Hepatic stellate cell (primary cell): ENCODE results near the gene ZBTB3.
"Not testable (repeated sequence)": the region's sequence is repeated elsewhere in the genome, so short reads cannot be mapped to it uniquely, and the experiment has no call there.

Experiments used
- DNase-seq: peaks from one replicate; pipeline ENCODE4 v3.0.0; 2011; ENCODE audit warnings: low spot score

ZBTB3 gene

DNA sequence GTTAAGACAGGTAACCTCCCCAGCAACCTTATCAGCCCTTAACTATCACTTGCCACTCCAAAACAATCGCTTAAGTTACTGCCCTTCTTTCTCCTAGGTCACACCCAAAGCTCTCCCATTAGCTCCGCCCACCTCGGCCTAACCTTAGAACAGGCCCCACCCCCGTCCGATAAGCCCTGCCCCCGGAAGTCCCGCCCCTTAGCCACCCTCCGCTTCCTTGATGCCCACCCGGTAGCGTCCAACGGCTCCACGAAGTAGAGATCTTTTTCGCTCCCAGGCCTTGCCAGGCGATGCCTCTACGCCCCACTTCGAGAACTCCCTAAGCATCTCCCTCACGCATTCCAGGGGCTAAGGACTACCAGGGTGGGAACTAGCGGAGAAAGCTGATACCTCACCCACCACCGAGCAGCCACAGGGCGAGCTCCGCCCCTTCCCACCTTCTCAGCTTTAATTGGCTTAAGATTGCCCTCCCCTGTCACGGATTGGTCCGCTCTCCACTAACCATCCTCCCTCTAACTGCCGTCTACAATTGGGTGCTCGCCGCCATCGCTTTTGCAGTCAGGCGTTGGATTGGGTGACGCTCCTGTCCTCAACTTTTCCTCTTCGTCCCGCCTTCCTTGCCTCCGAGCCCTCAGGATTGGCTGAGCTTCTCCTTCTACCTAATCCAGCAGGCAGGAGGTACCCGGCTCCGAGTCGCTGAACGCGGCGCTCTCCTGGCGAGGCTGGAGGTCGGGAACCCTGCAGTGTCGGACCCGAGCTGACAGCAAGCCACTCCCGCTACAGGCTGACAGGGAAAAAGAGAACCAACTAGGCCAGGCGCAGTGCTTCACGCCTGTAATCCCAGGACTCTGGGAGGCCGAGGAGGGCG lies at the start of gene ZBTB3:
ZBTB3 (minus strand) TSS at position 425 of the 868 bp plus-strand sequence. CDS start 496 bp downstream, outside the sequence.
- peak; percentile 98 for DNase-seq

DNA sequence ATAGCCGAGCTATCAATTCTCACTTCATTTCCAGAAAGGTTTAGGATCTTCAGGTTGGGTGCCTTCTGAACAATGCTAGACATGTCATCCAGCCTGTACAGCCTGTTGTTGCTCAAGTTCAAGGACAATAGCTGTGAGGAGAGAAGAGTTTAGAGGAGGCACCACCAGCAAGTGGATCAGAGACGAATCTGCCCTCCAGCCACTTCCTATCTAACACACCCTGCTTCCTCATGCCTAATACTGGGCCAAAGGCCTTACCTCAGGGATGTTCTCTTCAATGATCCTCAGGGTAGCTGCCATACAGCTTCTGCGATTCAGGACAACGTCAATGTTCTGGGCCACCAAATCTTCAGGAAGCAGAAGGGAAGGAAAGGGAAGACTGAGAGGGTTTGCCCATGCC lies 47.1 kb upstream of the ZBTB3 start:
- no peak for DNase-seq

DNA sequence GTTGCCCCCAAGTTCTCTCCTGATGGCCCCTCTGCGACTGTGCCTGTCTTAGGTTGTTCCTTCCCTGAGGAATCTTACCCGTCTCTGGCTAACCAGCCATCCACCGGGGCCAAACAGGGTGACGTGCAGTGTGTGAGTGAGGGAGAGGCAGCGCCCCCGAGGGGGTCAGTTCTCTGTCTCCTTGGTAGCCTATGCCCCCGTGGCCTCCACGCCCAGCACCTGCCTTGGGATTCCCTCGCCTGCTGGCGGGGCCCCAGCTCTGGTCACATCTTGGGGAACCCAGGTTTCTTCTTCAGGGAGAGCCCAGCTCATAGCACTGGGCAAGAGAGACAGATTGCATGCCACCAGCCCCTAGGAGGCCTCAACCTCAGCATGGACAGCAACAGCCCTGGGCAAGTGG lies 45.5 kb upstream of the ZBTB3 start:
- DNase-seq = no peak

DNA sequence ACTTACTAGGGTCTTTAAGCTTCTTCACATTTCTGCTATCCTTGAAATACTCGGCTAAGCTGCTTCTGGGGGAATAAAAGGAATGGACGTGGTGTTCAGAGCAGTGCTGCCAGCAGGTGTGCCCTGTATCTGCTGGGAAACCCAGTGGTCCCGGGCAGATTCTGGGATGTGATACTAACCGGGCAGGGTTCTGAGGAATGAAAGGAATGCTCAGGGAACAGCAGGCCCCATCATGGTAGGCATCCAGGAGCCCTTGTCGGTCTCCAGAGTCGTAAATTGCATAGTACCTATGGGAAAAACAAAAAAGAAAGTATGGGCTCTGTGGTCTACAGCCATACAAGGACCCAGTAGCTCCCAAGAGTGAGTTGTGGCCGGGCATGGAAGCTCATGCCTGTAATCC lies 42.3 kb upstream of the ZBTB3 start:
- no peak for DNase-seq

DNA sequence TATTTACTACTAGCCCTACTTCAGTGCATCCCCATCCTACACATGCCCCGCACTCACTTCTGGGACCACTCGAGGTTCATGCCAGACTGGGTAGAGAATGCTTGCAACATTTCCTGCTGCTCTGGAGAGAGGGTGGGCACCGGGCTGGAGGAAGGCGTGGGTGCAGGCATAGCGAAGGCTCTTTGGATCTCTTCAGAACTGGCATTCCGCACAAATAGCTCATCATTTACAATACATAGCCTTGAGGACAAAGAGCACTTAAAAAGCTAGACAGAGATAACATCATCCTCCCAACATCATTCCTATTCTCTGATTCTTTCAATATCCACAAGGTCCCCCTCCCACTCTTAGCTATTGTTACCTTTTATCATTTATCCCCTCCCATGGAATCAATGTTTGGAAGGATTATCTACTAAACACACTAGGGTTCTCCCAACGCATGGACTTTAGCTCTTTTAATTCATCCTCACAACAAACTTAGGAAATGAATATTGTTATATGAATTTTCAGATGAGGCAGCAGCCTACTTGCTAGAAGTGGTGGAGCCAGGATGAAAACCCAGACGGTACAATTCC lies 40.3 kb upstream of the ZBTB3 start:
- no peak for DNase-seq

DNA sequence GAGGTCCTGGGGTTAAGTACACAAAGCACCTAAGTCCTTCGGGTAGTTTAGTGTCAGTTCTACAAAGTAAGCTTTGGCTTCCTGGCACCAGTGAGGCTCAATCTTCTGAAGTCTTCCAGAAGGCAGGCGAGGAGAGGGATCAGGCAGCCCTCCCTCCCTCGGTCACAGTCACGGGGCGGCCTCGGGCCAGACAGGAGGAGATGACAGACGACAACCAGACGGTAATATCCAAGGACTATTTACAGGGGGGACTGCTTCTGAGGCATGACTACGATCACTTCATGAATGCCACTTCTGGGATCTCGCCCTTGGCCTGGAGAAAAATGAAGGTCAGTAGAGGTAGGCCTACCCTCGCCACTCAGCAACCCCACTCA lies 38.2 kb upstream of the ZBTB3 start:
- no peak for DNase-seq

DNA sequence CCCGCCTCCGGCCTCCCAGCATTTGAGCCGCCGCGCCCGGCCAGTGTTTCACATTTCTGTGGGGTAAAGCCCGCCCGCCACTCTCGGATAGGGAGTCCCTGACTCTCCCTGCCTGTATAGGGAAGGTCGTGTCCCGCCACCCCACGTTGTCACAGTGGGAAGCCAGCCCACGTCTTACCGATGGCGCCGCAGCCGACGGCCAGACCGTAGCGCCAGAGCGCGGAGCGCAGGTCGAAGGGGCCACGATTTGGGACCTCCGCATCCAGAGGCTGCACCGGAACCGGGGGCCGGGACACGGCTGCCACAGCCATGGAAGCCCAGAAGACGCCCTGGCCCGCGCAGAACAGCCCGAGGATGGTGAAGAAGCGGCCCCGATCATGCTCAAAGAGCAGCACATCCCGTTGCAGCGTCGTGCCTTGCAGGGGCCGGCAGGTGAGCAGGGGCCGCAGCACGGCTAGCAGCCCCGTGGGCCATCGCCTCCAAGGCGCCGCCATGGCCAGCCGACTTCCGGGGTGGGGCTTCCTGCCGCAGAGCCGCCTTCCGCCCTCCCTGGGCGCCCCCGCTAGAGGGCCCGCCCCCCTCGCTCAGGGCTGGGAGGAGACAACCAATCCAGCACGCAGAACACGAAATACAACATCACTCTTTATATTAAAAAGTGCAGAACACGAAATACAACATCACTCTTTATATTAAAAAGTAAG lies 37.7 kb upstream of the ZBTB3 start, which contains the start of gene TMEM223:
TMEM223 (minus strand) TSS at position 506 of the 701 bp plus-strand sequence; CDS start at position 494, 12 bp downstream.
- peak; percentile 91 for DNase-seq

DNA sequence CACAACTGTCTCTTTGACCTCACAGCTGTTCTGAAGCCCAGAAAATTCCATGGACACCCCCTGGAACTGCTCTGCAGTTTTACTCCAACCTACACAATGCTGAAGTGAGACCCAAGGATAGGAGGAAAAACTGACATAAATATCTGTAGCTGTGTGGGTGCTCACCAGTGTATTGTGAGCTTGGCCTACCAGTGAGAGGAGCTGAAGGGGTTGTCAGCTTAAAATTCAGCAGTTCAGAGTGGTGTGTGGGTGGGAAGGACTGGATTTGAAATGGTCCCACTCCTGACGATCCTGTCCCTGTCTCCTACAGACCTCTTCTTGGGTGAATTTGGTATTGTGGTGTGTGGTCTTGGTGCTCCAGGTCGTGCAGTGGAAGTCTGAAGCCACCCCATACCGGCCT lies 35.6 kb upstream of the ZBTB3 start:
- DNase-seq = no peak

DNA sequence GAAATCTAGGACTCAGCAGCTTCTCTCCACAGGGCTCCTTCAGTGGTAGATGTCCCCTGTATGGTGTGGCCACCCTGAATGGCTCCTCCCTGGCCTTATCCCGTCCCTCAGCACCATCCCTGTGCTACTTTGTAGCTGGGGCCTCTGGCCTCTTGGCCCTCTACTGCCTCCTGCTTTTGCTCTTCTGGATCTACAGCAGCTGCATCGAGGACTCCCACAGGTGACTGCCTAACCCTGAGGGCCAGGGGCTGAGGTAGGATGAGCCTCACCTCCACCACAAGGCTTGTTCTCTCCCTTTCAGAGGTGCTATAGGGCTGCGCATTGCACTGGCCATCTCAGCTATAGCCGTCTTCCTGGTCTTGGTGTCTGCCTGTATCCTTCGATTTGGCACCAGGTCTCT lies 35.0 kb upstream of the ZBTB3 start:
- no peak for DNase-seq

DNA sequence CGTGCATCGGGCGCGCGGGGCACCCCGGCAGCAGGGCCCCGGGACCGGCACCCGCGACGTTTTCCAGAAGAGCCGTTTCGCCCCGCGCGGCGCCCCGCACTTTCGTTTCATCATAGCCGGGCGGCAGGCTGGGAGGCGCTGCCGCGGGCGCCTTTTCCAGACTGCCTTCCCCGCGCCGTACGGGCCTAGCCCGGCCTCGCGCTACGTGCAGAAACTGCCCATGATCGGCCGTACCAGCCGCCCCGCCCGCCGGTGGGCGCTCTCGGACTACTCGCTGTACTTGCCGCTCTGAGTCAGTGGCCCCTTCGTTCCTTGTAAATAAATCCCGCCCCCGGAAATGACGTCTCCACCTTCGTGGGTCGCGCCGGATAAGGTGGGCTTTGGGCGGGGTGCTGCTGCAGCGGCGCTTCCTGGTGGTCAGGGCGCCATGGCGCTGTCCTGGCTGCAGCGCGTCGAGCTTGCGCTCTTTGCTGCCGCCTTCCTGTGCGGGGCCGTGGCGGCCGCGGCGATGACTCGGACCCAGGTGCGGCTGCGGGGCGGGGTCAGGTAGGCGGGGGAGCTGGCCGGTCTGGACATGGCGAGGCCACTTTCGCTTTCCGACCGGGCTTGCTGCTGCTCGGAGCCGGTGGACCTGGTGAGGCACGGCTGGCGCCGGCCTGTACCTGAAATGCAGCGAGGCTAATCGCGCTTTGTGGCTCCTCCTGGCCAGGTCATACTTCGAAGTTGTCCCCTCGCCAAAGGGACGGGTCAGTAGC lies 33.2 kb upstream of the ZBTB3 start, which contains the start of gene TMEM179B:
TMEM179B (plus strand) TSS at position 398 of the 755 bp plus-strand sequence; CDS start at position 428, 30 bp downstream.
- DNase-seq = peak; percentile 97

DNA sequence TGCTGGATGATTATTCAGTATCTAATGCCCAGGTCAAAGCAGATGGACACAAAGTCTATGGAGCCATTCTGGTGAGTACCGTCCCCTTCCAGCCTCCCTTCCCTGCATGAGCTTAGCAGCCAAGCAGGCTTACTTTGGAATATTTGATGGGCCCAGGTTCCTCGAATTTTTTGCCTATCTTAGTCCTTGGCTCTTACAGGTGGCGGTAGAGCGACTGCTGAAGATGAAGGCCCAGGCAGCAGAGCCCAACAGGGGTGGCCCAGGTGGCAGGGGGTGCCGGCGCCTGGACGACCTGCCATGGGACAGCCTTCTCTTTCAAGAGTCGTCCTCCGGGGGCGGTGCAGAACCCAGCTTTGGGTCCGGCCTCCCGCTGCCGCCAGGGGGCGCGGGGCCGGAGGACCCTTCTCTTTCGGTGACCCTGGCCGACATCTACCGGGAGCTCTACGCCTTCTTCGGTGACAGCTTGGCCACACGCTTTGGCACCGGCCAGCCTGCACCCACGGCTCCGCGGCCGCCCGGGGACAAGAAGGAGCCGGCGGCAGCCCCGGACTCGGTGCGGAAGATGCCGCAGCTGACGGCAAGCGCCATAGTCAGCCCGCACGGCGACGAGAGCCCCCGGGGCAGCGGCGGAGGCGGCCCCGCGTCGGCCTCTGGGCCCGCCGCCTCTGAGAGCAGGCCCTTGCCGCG lies 32.5 kb upstream of the ZBTB3 start:
- DNase-seq = peak; percentile 94

DNA sequence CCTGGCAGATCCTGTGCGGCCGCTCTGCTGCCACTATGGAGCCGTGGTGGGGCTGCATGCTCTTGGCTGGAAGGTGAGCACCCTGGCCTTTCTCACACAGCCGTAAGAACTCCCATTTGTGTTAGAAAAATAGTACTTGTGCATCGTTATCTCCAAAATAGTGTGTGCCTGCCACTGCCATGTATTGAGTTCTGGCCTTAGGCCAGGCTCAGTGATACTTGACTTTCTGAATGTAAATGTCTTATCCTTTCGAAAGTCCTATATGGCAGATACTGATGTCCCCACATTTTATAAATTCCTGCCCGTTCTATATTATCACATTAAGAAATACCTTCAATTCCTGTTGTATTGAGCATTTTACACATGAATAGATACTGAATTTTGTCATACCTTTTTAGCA lies 28.8 kb upstream of the ZBTB3 start:
- DNase-seq = no peak

DNA sequence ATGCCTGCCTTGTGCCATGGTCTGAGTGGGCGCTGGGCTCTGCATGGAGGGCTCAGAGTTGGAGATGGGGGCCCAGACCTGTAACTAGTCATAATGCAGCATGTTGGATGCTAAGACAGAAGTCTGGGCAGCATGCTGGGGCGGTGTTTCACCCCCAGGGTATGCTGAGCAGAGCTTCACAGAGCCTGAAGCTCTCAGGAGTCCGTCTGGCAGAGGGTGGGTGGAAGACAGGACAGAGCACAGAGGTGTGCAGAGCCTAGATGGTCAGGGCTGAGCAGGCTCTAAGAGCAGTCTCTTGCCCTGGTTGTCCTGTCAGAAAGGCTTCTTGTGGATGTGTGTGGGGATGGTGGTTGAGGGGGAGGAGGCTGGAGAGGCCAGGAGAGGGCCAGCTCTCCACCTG lies 24.5 kb upstream of the ZBTB3 start:
- DNase-seq = no peak

DNA sequence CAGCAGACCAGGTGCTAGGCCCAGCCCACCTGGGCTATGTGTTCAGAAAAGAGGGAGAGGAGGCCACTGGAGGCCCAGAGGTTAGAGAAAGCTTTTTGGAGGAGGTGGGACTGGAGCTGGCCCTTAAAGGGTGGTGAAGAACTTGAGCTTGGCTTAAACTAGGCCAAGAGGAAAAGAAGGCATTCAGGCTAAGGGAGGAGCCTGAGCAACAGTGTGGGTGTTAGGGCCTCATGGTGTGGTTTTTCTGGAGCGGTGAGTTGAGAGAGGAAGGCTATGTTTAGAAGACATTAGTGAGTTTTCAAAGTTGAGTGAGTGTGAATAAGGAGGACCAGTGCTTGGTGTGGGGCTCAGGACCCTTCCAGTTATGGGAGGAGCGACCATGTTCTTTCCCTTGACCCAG lies 23.4 kb upstream of the ZBTB3 start:
- DNase-seq = no peak

DNA sequence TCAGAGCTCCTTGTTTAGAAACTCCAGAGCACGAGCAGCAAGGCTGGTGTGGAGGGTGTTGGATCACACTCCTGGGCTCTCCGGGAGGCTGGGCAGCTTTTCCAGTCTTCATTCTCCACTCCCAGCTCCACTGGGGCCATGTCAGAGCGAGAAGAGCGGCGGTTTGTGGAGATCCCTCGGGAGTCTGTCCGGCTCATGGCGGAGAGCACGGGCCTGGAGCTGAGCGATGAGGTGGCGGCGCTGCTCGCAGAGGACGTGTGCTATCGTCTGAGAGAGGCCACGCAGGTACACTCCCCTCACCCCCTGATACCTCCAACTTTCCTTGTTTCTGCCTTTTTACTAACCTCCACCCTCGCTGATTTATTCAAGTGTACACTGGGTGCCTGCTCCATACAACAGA lies 21.7 kb upstream of the ZBTB3 start:
- no peak for DNase-seq

DNA sequence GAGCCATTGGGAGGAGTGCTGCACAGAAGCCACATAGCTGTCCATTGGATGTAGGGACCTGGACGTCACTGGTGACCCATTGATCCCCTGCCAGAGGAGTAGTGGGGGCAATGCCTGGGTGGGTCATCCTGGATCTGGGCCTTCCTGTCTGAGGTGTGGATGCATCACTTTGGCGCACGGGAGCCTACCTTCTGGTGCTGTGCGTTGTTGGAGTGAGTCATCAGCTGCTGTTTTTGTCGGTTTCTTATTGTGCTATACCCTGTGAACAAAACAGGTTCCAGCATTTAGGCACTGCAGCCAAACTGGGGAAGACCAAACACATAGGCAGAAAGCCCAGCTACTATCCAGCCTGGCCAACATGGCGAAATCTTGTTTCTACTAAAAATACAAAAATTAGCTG lies 20.4 kb upstream of the ZBTB3 start:
- DNase-seq = no peak

DNA sequence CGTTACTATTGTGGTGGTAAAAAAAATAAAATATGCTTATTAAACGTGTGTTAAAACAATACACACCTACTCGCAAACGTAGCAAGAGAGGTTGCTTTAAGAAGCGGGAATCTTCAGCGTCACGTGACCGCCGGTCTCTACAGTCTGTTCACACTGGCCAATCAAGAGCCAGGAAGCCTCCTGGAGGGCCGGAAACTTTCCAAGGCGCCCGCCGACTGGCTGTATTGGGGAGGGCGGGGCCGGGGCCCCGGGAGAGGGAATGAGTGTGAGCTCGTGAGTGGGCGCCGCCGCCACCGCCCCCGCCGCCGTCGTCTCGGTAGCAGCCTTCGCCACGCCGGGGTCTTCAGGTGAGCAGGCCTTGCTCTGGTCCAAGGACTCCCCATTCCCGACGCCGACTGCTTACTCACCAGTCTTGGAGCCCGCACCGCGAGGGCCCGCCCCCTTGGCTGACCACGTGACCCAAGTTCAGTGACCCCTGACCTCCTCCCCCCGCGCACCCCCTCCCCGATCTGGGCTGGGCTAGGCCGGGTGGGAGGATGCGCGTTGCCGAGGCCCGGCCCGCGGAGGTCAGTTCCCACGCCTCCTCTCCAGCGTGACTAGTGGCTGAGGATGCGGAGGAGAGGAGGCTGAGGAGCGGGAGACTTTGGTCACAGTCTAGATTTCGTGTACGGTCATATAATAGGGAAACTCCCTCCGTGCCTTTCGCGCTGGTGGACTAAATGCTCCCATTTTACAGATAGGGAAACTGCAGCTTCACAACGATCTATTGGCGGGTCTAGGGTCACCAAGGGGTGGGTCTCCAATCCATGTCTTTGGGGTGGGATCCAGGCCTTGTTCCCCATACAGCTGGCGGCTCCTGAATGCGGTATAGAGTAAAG lies 17.4 kb upstream of the ZBTB3 start, which contains the start of gene TAF6L:
TAF6L (plus strand) TSS at position 253 of the 878 bp plus-strand sequence. CDS start 4,388 bp downstream, outside the sequence.
- peak; percentile 98 for DNase-seq

DNA sequence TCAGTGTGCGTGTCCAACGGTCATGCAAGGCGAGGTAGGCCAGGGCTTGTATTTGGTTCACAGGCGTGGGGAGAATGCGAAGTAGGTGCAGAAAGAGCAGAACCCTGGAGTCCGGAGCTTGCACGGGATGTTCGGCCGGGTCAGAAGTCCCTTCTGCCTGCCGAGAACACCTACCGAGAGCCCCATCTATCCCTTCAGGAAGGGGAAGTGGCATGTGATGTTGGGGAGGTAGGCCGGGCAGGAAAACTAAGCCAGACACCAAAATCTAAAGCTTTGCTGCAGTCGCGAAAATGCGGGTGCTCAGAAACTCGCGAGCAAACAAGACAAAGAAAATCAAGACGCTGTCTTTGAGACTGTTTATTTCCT lies 16.8 kb upstream of the ZBTB3 start:
- DNase-seq = no peak

DNA sequence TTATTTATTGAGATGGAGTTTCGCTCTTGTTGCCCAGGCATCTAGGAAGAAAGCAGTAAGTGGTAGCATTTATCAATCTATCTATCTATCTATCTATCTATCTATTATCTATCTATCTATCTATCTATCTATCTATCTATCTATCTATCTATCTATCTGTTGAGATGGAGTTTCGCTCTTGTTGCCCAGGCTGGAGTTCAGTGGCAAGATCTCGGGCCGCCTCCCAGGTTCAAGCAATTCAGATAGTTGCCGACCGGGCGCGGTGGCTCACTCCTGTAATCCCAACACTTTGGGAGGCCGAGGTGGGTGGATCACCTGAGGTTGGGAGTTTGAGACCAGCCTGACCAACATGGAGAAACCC lies 6.9 kb upstream of the ZBTB3 start:
- DNase-seq = not testable (repeated sequence)
